BJ (cell line): ENCODE data around the gene ANGEL2. TPM values are rescaled to one million over a fixed set of nuclear protein-coding genes. Genes with fewer than 3 reads are reported as not detected.
"Not testable (repeated sequence)": the region's sequence is repeated elsewhere in the genome, so short reads cannot be mapped to it uniquely, and the experiment has no call there.

Experiments
- CTCF ChIA-PET: fragments of 350-600 bp; formaldehyde crosslinking; extraction: SDS; loops from one replicate; lab custom pipeline; 2021; ENCODE audit warnings: antibody characterized with exemption, inconsistent platforms; lab: Yijun Ruan, JAX
- POLR2A ChIA-PET: fragments of 300-600 bp; sonication (Branson Sonifier 250); formaldehyde crosslinking; extraction: SDS; loops from one replicate; lab custom pipeline; 2021; ENCODE audit warnings: antibody characterized with exemption; lab: Charles Lee
- DNase-seq: peaks from one replicate; pipeline ENCODE4 v3.0.0-alpha.2; 2011; ENCODE audit warnings: low read depth
- H3K27me3 ChIP-seq: 2 replicates; pipeline ENCODE4 v1.6.0; 2011; ENCODE audit warnings: low read length; ENCODE audit not compliant: control insufficient read depth, insufficient read depth
- H3K36me3 ChIP-seq: 2 replicates; pipeline ENCODE4 v1.5.1; 2011; ENCODE audit warnings: low read length; ENCODE audit not compliant: control insufficient read depth, insufficient read depth
- H3K4me3 ChIP-seq: 2 replicates; pipeline ENCODE4 v1.5.1; 2011; ENCODE audit warnings: low read depth, mild to moderate bottlenecking, control low read depth, low read length
- polyA plus RNA-seq: library from polyadenylated mRNA; depleted of rRNA; stranded (reverse); fragments of >200 nt; gene quantifications from 2 replicates; pipeline ENCODE4 v1.2.3, GENCODE V29; 2011
- TF ChIP-seq, protein P1 (sequence below): IDR thresholded peaks from 2 replicates; pipeline ENCODE4 v1.5.1; 2011; ENCODE audit warnings: low read depth, mild to moderate bottlenecking, control low read depth, inconsistent platforms, low read length, moderate library complexity; ENCODE audit not compliant: insufficient read depth

ANGEL2 gene
- polyA plus RNA-seq, 1 experiment: 13.3 TPM

GRCh38 chr1:212968368-212968863, 47.3 kb downstream of the ANGEL2 start:
- Histone ChIP-seq H3K4me3 (no peak overlapping the region), H3K36me3 (no peaks in the 10 kb centered on the region), H3K27me3 (peaks cover 3% of the 10 kb centered on the region)
- TF ChIP-seq, protein P1, sequence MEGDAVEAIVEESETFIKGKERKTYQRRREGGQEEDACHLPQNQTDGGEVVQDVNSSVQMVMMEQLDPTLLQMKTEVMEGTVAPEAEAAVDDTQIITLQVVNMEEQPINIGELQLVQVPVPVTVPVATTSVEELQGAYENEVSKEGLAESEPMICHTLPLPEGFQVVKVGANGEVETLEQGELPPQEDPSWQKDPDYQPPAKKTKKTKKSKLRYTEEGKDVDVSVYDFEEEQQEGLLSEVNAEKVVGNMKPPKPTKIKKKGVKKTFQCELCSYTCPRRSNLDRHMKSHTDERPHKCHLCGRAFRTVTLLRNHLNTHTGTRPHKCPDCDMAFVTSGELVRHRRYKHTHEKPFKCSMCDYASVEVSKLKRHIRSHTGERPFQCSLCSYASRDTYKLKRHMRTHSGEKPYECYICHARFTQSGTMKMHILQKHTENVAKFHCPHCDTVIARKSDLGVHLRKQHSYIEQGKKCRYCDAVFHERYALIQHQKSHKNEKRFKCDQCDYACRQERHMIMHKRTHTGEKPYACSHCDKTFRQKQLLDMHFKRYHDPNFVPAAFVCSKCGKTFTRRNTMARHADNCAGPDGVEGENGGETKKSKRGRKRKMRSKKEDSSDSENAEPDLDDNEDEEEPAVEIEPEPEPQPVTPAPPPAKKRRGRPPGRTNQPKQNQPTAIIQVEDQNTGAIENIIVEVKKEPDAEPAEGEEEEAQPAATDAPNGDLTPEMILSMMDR: no peak
- DNase-seq: no peak
- ChIA-PET POLR2A (no interaction called here), CTCF (interaction anchor here (0.8 to 3.0 kb wide), 10 partner anchors 7 to 77 kb away, joined by 3 to 13 read pairs (median 4); partner anchors contain the start of gene VASH2)

GRCh38 chr1:212967801-212968200, 47.9 kb downstream of the ANGEL2 start:
- ChIA-PET CTCF (interaction anchor here (0.6 to 3.0 kb wide), 13 partner anchors 8 to 96 kb away, joined by 3 to 13 read pairs (median 4); partner anchors contain the start of gene VASH2), POLR2A (no interaction called here)
- DNase-seq: no peak

GRCh38 chr1:212966616-212967015, 49.1 kb downstream of the ANGEL2 start:
- Histone ChIP-seq H3K4me3 (no peak overlapping the region), H3K27me3 (peaks cover 3% of the 10 kb centered on the region), H3K36me3 (no peaks in the 10 kb centered on the region)
- TF ChIP-seq, protein P1: no peak
- no peak for DNase-seq
- ChIA-PET POLR2A (no interaction called here), CTCF (interaction anchor here (1.2 to 3.0 kb wide), 3 partner anchors 13 to 18 kb away, joined by 4 to 13 read pairs (median 11); no protein-coding TSS in a partner anchor)

More at GRCh38 chr1:212967801-212968200, 47.9 kb downstream of the ANGEL2 start:
- TF ChIP-seq, protein P1: peak; percentile 64
- Histone ChIP-seq H3K27me3 (peaks cover 3% of the 10 kb centered on the region), H3K36me3 (no peaks in the 10 kb centered on the region), H3K4me3 (no peak overlapping the region)

- CTCF ChIA-PET: interaction anchor here (0.7 to 1.0 kb wide), 2 partner anchors 11 to 160 kb away, joined by 3 to 6 read pairs; no protein-coding TSS in a partner anchor
- POLR2A ChIA-PET, DNase-seq, H3K27me3 ChIP-seq, H3K36me3 ChIP-seq, H3K4me3 ChIP-seq: not testable (repeated sequence)
Observed at GRCh38 chr1:212964993-212965392, 50.7 kb downstream of the ANGEL2 start.

- DNase-seq: no peak
- TF ChIP-seq, protein P1: no peak
- Histone ChIP-seq H3K4me3 (no peak overlapping the region), H3K36me3 (no peaks in the 10 kb centered on the region), H3K27me3 (peaks cover 6% of the 10 kb centered on the region)
- ChIA-PET POLR2A (no interaction called here), CTCF (interaction anchor here (0.8 kb wide), 1 partner anchor 70 kb away, joined by 4 read pairs; no protein-coding TSS in a partner anchor)
Observed at GRCh38 chr1:212964102-212964501, 51.6 kb downstream of the ANGEL2 start.
